Endothelial cell of umbilical vein (primary cell): ENCODE measurements around the gene IP6K3. TPM values are rescaled to one million over a fixed set of nuclear protein-coding genes. Genes with fewer than 3 reads are reported as not detected.

Experiments used
- BruUV-seq: library from RNA; stranded (reverse); fragments of 400-500 nt; replicated peaks from 2 replicates; lab custom pipeline; 2021; lab: Mats Ljungman, UMichigan
- CTCF ChIA-PET: fragments of 300-600, 350-600 bp; sonication (Branson Sonifier 250); formaldehyde crosslinking; loops from one replicate; lab custom pipeline; 2021; ENCODE audit warnings: antibody characterized with exemption, inconsistent platforms; lab: Charles Lee
- POLR2A ChIA-PET: fragments of 300-600, 350-600 bp; sonication (Branson Sonifier 250); formaldehyde crosslinking; loops from one replicate; lab custom pipeline; 2021; ENCODE audit warnings: antibody characterized with exemption, inconsistent platforms; lab: Charles Lee
- DNase-seq: peaks from one replicate; pipeline ENCODE4 v3.0.0-alpha.2; 2011; ENCODE audit warnings: low read depth, low spot score
- FAIRE-seq: peaks from 2 replicates; lab custom pipeline; 2011; peaks lifted over from hg19 to GRCh38; lab: Jason Lieb, UNC
- H2AFZ ChIP-seq: 2 replicates; pipeline ENCODE4 v1.6.0; 2012; ENCODE audit warnings: low read depth, low read length, control low read depth, inconsistent platforms
- H3K27ac ChIP-seq: 2 replicates; pipeline ENCODE4 v1.5.1; 2011; ENCODE audit warnings: low read depth, mild to moderate bottlenecking, control low read depth, low read length, moderate library complexity; ENCODE audit not compliant: insufficient read depth
- H3K27me3 ChIP-seq, 2 experiments: 2 replicates each; pipeline versions ENCODE4 v1.6.0 to v1.6.1; 2011; ENCODE audit warnings: low read length in 2 of 2, mixed read lengths in 1 of 2; ENCODE audit not compliant: control insufficient read depth in 2 of 2, insufficient read depth in 2 of 2
- H3K36me3 ChIP-seq, 2 experiments: 2 replicates in 1 of 2; 3 replicates in 1 of 2; pipeline ENCODE4 v1.5.1; 2011; ENCODE audit warnings: low read length in 2 of 2, mild to moderate bottlenecking in 1 of 2, moderate library complexity in 1 of 2; ENCODE audit not compliant: control insufficient read depth in 2 of 2, insufficient read depth in 2 of 2; ENCODE audit errors: extremely low read depth in 1 of 2
- H3K4me1 ChIP-seq: 3 replicates; pipeline ENCODE4 v1.5.1; 2011; ENCODE audit warnings: mild to moderate bottlenecking, low read length; ENCODE audit not compliant: control insufficient read depth, insufficient read depth; ENCODE audit errors: extremely low read depth
- H3K4me2 ChIP-seq: 2 replicates; pipeline ENCODE4 v1.6.1; 2011; ENCODE audit warnings: low read length, control low read depth, mixed read lengths; ENCODE audit not compliant: insufficient read depth
- H3K4me3 ChIP-seq, 3 experiments: fragments of 200-600 bp in 1 of 3; sonication (generic), shearing (Covaris generic) in 1 of 3; replicated peaks in 1 of 3; 2 replicates each; pipeline ENCODE4 v1.5.1; 2011 to 2016; ENCODE audit warnings: control low read depth in 3 of 3, low read length in 3 of 3, mild to moderate bottlenecking in 2 of 3, inconsistent platforms in 1 of 3, low read depth in 1 of 3, moderate library complexity in 1 of 3; ENCODE audit not compliant: insufficient read depth in 1 of 3
- H3K79me2 ChIP-seq: 2 replicates; pipeline ENCODE4 v1.6.0; 2012; ENCODE audit warnings: low read length, inconsistent platforms; ENCODE audit not compliant: control insufficient read depth, insufficient read depth
- H3K9ac ChIP-seq: replicated peaks from 2 replicates; pipeline ENCODE3; 2011; ENCODE audit warnings: low read length, control low read depth; ENCODE audit not compliant: insufficient read depth; ENCODE audit errors: extremely low read depth
- H3K9me1 ChIP-seq: replicated peaks from 3 replicates; pipeline ENCODE4 v1.6.0; 2011; ENCODE audit warnings: mild to moderate bottlenecking, low read length; ENCODE audit not compliant: control insufficient read depth, insufficient read depth; ENCODE audit errors: extremely low read depth
- H3K9me3 ChIP-seq: replicated peaks from 2 replicates; pipeline ENCODE4 v1.5.1; 2012; ENCODE audit warnings: low read length, inconsistent platforms; ENCODE audit not compliant: control insufficient read depth, insufficient read depth
- H4K20me1 ChIP-seq: replicated peaks from 2 replicates; pipeline ENCODE3; 2011; ENCODE audit warnings: mild to moderate bottlenecking, low read length; ENCODE audit not compliant: control insufficient read depth, insufficient read depth; ENCODE audit errors: extremely low read depth
- CTCF ChIP-seq, 2 donors: IDR thresholded peaks; 1 replicate in 1 of 2; 2 replicates in 1 of 2; pipeline ENCODE4 v1.5.1; 2011; ENCODE audit warnings: low read length in 2 of 2, mild to moderate bottlenecking in 2 of 2, moderate library complexity in 2 of 2, control low read depth in 1 of 2, inconsistent platforms in 1 of 2, low read depth in 1 of 2; ENCODE audit not compliant: insufficient read depth in 1 of 2; ENCODE audit errors: extremely low read depth in 1 of 2
- EZH2 ChIP-seq: IDR thresholded peaks from 2 replicates; pipeline ENCODE4 v1.6.1; 2012; ENCODE audit warnings: borderline replicate concordance, low read depth, mild to moderate bottlenecking, moderate library complexity, low read length, inconsistent platforms; ENCODE audit not compliant: severe bottlenecking
- FOS ChIP-seq: IDR thresholded peaks from 2 replicates; pipeline ENCODE4 v1.6.1; 2011; ENCODE audit warnings: mild to moderate bottlenecking, low read length, moderate library complexity, borderline replicate concordance; ENCODE audit not compliant: insufficient read depth
- GATA2 ChIP-seq: IDR thresholded peaks from 2 replicates; pipeline ENCODE4 v1.7.0; 2011; ENCODE audit warnings: low read depth, mild to moderate bottlenecking, moderate library complexity, mixed read lengths, low read length; ENCODE audit not compliant: insufficient read length, insufficient read depth
- JUN ChIP-seq: IDR thresholded peaks from 2 replicates; pipeline ENCODE4 v1.6.1; 2011; ENCODE audit warnings: borderline replicate concordance, low read depth; ENCODE audit not compliant: insufficient read length, insufficient read depth
- MAX ChIP-seq: IDR thresholded peaks from 2 replicates; pipeline ENCODE4 v1.6.1; 2011; ENCODE audit not compliant: insufficient read depth, insufficient read length
- MYC ChIP-seq: IDR thresholded peaks from one replicate; pipeline ENCODE4 v1.6.1; 2011; ENCODE audit warnings: mild to moderate bottlenecking, low read depth, low read length
- POLR2A ChIP-seq: IDR thresholded peaks from 2 replicates; pipeline ENCODE4 v1.6.1; 2012; ENCODE audit warnings: low read depth, mild to moderate bottlenecking, control low read depth, low read length
- POLR2AphosphoS5 ChIP-seq: IDR thresholded peaks from 2 replicates; pipeline ENCODE4 v1.6.1; 2012; ENCODE audit warnings: low read depth, mild to moderate bottlenecking, control low read depth, low read length, moderate library complexity; ENCODE audit not compliant: insufficient read depth
- dilution Hi-C: fragments of 300-500 bp; cut with MboI; formaldehyde crosslinking; loops from one replicate; pipeline ENCODE4 v1.15.0; 2019; ENCODE audit warnings: low sequenced_read_pairs; ENCODE audit not compliant: extremely low pct_ligation_motif_present
- intact Hi-C: fragments of 100-400 bp; cut with micrococcal nuclease; formaldehyde crosslinking; loops from one replicate; pipeline ENCODE4 v1.10.0; 2022
- polyA plus RNA-seq, 4 experiments: library from polyadenylated mRNA; depleted of rRNA in 3 of 4; stranded (reverse) in 3 of 4; unstranded in 1 of 4; fragments of >200 nt; gene quantifications; 2 replicates each; pipeline versions ENCODE4 v1.2.1 to v1.2.3, GENCODE V29; 2011 to 2012; ENCODE audit warnings: missing spikeins in 1 of 4
- total RNA-seq: library from RNA; stranded (reverse); gene quantifications from 2 replicates; pipeline ENCODE4 v1.2.3, GENCODE V29; 2021

IP6K3 gene
- total and polyA plus RNA-seq, 2 donors (not counting 3 experiments of a cell fraction or from before 2014, with no cell fraction given), result not detected

DNA sequence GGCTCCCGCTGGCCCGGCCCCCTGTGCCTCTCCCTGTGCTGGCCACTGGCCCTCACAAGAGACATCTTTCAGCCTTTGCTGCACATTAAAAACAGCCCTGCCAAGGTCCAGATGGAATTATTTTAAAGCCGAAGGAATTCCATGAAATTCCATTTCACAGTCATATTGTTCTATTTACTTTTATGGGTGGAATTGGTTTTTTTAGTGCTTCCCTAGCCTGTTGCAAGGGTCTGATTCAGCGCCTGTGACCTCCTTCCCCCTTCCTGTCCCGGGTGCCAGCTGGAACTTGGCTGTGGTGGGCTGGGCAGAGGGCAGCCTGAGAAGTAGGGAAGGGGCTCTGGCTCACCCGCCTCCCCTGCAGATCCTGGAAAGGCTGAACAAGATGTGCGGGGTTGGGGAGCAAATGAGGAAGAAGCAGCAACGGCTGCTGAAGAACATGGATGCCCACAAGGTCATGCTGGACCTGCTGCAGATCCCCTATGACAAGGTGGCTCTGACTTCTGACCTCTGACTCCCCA lies 69.5 kb downstream of the IP6K3 start:
- Histone ChIP-seq H3K27ac (peak overlapping the region; percentile 38), H3K4me3 (no peak overlapping the region), H3K4me1 (peaks cover 25% of the 10 kb centered on the region), H3K4me2 (no peak overlapping the region), H4K20me1 (no peaks in the 10 kb centered on the region), H3K9me3 (no peaks in the 10 kb centered on the region), H3K36me3 (peaks cover 8 to 23% of the 10 kb centered on the region in 2 experiments), H2AFZ (no peak overlapping the region), H3K79me2 (no peaks in the 10 kb centered on the region), H3K27me3 (no peaks in the 10 kb centered on the region), H3K9me1 (no peaks in the 10 kb centered on the region), H3K9ac (no peak overlapping the region)
- intact Hi-C loops, result no loop called here
- BruUV-seq, result no TSS peak
- FAIRE-seq (peak; percentile 74), DNase-seq (no peak)
- CTCF ChIA-PET, result interaction anchor here (2.1 kb wide), 1 partner anchor 87 kb away, joined by 5 read pairs; no protein-coding TSS in a partner anchor
- POLR2A ChIA-PET, result no interaction called here
- TF ChIP-seq CTCF (IDR thresholded peaks at IDR 0.05; ENCODE audit: extremely low read depth in 1 of 2, insufficient read depth in 1 of 2, low read depth in 1 of 2, low read length in 2 of 2) (no peak), MYC (no peak), FOS (no peak)
- dilution Hi-C loops, result no loop called here

DNA sequence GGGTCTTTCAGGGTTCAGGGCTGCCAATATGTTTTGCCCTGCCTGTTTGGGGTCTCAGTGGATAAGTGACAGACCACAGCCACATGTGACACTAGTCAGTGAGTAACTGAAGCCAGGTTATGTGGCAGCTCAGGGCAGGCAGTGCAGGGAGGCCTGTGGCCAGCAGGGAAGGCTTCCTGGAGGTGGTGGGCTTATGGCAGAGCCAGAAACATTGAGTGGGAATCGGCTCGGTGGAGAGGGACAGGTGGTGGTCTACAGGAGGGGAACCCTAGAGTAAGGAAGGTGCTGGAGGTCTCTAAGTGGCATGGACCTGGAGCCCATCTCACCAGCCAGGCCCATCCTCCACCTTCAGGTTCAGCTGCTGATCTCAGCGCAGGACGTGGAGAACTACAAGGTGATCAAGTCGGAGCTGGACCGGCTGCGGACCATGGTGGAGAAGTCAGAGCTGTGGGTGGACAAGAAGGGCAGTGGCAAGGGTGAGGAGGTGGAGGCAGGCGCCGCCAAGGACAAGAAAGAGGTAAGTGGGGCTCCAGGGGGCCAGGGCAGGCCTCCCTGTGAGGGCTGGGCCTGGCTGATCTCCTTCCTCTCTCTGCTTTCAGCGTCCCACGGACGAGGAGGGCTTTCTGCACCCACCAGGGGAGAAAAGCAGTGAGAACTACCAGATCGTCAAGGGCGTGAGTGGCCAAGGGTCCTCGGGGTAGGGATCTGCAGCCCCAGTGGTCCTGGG lies 70.1 kb downstream of the IP6K3 start:
- no TSS peak for BruUV-seq
- dilution Hi-C loops (no loop called here), intact Hi-C loops (no loop called here)
- Histone ChIP-seq H3K4me1 (peaks cover 25% of the 10 kb centered on the region), H3K9me3 (no peaks in the 10 kb centered on the region), H4K20me1 (no peaks in the 10 kb centered on the region), H3K27me3 (no peaks in the 10 kb centered on the region), H3K9ac (no peak overlapping the region), H3K27ac (peak overlapping the region; percentile 38), H3K9me1 (no peaks in the 10 kb centered on the region), H3K36me3 (peaks cover 8 to 23% of the 10 kb centered on the region in 2 experiments), H3K79me2 (no peaks in the 10 kb centered on the region), H3K4me3 (no peak overlapping the region), H2AFZ (no peak overlapping the region), H3K4me2 (no peak overlapping the region)
- DNase-seq (no peak), FAIRE-seq (peak; percentile 15)
- POLR2A ChIA-PET, result no interaction called here
- CTCF ChIA-PET, result interaction anchor here (1.2 to 2.1 kb wide), 2 partner anchors 24 to 87 kb away, joined by 4 to 5 read pairs; no protein-coding TSS in a partner anchor
- TF ChIP-seq CTCF (IDR thresholded peaks at IDR 0.05; ENCODE audit: extremely low read depth in 1 of 2, insufficient read depth in 1 of 2, low read depth in 1 of 2, low read length in 2 of 2), result no peak
- no peak for TF ChIP-seq POLR2A
- TF ChIP-seq MYC, result no peak
- TF ChIP-seq JUN, result no peak
- no peak for TF ChIP-seq GATA2
- TF ChIP-seq POLR2AphosphoS5, result no peak
- TF ChIP-seq MAX, result no peak
- no peak for TF ChIP-seq FOS
- no peak for TF ChIP-seq EZH2
